Small intestine (tissue), 16 donors: ENCODE results near the gene MT2A. TPM values are rescaled to one million over a fixed set of nuclear protein-coding genes. Genes with fewer than 3 reads are reported as not detected.

Source experiments
- DNase-seq, 2 donors: peaks; one replicate each; pipeline versions ENCODE4 v3.0.0 to v3.0.0-alpha.2; 2013
- FAIRE-seq: peaks from 2 replicates; lab custom pipeline; 2012; peaks lifted over from hg19 to GRCh38; lab: Jason Lieb, UNC
- H3K27ac ChIP-seq, 3 donors: one replicate each; pipeline ENCODE4 v1.5.1; 2013; ENCODE audit warnings: low read length in 2 of 3, mild to moderate bottlenecking in 2 of 3, control low read depth in 1 of 3, inconsistent platforms in 1 of 3, low read depth in 1 of 3, moderate library complexity in 1 of 3
- H3K27me3 ChIP-seq, 3 donors: one replicate each; pipeline ENCODE4 v1.6.1; 2013; ENCODE audit warnings: low read length in 3 of 3, inconsistent platforms in 1 of 3; ENCODE audit not compliant: control insufficient read depth in 3 of 3, insufficient read depth in 3 of 3
- H3K36me3 ChIP-seq, 3 donors: one replicate each; pipeline ENCODE4 v1.6.1; 2013; ENCODE audit warnings: low read length in 3 of 3, inconsistent platforms in 1 of 3, low read depth in 1 of 3, mild to moderate bottlenecking in 1 of 3, moderate library complexity in 1 of 3; ENCODE audit not compliant: control insufficient read depth in 3 of 3, insufficient read depth in 2 of 3
- H3K4me1 ChIP-seq, 3 donors: one replicate each; pipeline ENCODE4 v1.6.1; 2013; ENCODE audit warnings: low read length in 2 of 3, inconsistent platforms in 1 of 3, low read depth in 1 of 3, mild to moderate bottlenecking in 1 of 3, moderate library complexity in 1 of 3; ENCODE audit not compliant: control insufficient read depth in 3 of 3, insufficient read depth in 2 of 3
- H3K4me3 ChIP-seq, 3 donors: one replicate each; pipeline ENCODE4 v1.5.1; 2013; ENCODE audit warnings: low read length in 3 of 3, control low read depth in 1 of 3, inconsistent platforms in 1 of 3, low read depth in 1 of 3, mild to moderate bottlenecking in 1 of 3, moderate library complexity in 1 of 3
- H3K9me3 ChIP-seq, 2 donors: one replicate each; pipeline ENCODE4 v1.6.1; 2013; ENCODE audit warnings: low read depth in 1 of 2, low read length in 1 of 2; ENCODE audit not compliant: control insufficient read depth in 2 of 2, insufficient read depth in 1 of 2
- WGBS, 3 donors: extraction: QIAGEN DNeasy Blood & Tissue Kit; methylation state at CpG; one replicate each; pipeline ENCODE4 v1.1.7; 2013; 5-methylcytosine and 5-hydroxymethylcytosine counted together
- long read RNA-seq, 10 donors: transcript quantifications; one replicate each; lab custom pipeline, GENCODE V29; 2026
- polyA plus RNA-seq, 4 donors: library from polyadenylated mRNA; stranded (reverse) in 3 of 4; unstranded in 1 of 4; fragments of 200-250 nt in 3 of 4; fragments of 120-200 nt in 1 of 4; gene quantifications; one replicate each; pipeline versions ENCODE4 v1.2.1 to v1.2.3, GENCODE V29; 2013
- donor health status: healthy with polysubstance abuse.
- donor health status: control.
- donor health status: control.
- donor health status: Bipolar disorder and iron deficiency.
- donor health status: healthy.

MT2A gene
- 100 to 1,000 TPM; 133 to 464 (median 194) TPM for polyA plus RNA-seq
- long read RNA-seq, donor 1 = 0 reads
- long read RNA-seq, donor 2, transcript MT2A-201 (3 exons, 786 nt) = major isoform, 17 of 20 reads
- long read RNA-seq, donor 2, partial matches to known transcripts = 0 of 20 reads
- long read RNA-seq, donor 2, other reads (novel, unspliced or antisense) = 0 of 20 reads
- long read RNA-seq, donor 3, transcript MT2A-201 (3 exons, 786 nt) = major isoform, 54 of 71 reads
- long read RNA-seq, donor 3, transcript MT2A-203 (1 exons, 903 nt) = minor isoform, 13 of 71 reads
- long read RNA-seq, donor 3, partial matches to known transcripts = 0 of 71 reads
- long read RNA-seq, donor 3, other reads (novel, unspliced or antisense) = 0 of 71 reads
- long read RNA-seq, donor 4, transcript MT2A-201 (3 exons, 786 nt) = major isoform, 43 of 53 reads
- long read RNA-seq, donor 4, transcript MT2A-203 (1 exons, 903 nt) = minor isoform, 7 of 53 reads
- long read RNA-seq, donor 4, partial matches to known transcripts = 0 of 53 reads
- long read RNA-seq, donor 4, other reads (novel, unspliced or antisense) = 0 of 53 reads
- long read RNA-seq, donor 5, transcript MT2A-201 (3 exons, 786 nt) = major isoform, 66 of 90 reads
- long read RNA-seq, donor 5, transcript MT2A-203 (1 exons, 903 nt) = minor isoform, 22 of 90 reads
- long read RNA-seq, donor 5, partial matches to known transcripts = 0 of 90 reads
- long read RNA-seq, donor 5, other reads (novel, unspliced or antisense) = 0 of 90 reads
- long read RNA-seq, donor 6, transcript MT2A-203 (1 exons, 903 nt) = minor isoform, 9 of 79 reads
- long read RNA-seq, donor 6, transcript MT2A-201 (3 exons, 786 nt) = major isoform, 68 of 79 reads
- long read RNA-seq, donor 6, partial matches to known transcripts = 0 of 79 reads
- long read RNA-seq, donor 6, other reads (novel, unspliced or antisense) = 0 of 79 reads
- long read RNA-seq, donor 7, transcript MT2A-203 (1 exons, 903 nt) = minor isoform, 11 of 63 reads
- long read RNA-seq, donor 7, transcript MT2A-201 (3 exons, 786 nt) = major isoform, 50 of 63 reads
- long read RNA-seq, donor 7, partial matches to known transcripts = 0 of 63 reads
- long read RNA-seq, donor 7, other reads (novel, unspliced or antisense) = 0 of 63 reads
- long read RNA-seq, donor 8, partial matches to known transcripts = 0 of 2 reads
- long read RNA-seq, donor 8, other reads (novel, unspliced or antisense) = 0 of 2 reads
- long read RNA-seq, donor 9, transcript MT2A-201 (3 exons, 786 nt) = major isoform, 26 of 33 reads
- long read RNA-seq, donor 9, transcript MT2A-203 (1 exons, 903 nt) = minor isoform, 6 of 33 reads
- long read RNA-seq, donor 9, partial matches to known transcripts = 0 of 33 reads
- long read RNA-seq, donor 9, other reads (novel, unspliced or antisense) = 0 of 33 reads
- long read RNA-seq, donor 10, transcript MT2A-203 (1 exons, 903 nt) = minor isoform, 40 of 351 reads
- long read RNA-seq, donor 10, transcript MT2A-201 (3 exons, 786 nt) = major isoform, 280 of 351 reads
- long read RNA-seq, donor 10, transcript MT2A-204 (2 exons, 688 nt) = minor isoform, 6 of 351 reads
- long read RNA-seq, donor 10, partial matches to known transcripts = 0 of 351 reads
- long read RNA-seq, donor 10, other reads (novel, unspliced or antisense) = 22 of 351 reads

DNA sequence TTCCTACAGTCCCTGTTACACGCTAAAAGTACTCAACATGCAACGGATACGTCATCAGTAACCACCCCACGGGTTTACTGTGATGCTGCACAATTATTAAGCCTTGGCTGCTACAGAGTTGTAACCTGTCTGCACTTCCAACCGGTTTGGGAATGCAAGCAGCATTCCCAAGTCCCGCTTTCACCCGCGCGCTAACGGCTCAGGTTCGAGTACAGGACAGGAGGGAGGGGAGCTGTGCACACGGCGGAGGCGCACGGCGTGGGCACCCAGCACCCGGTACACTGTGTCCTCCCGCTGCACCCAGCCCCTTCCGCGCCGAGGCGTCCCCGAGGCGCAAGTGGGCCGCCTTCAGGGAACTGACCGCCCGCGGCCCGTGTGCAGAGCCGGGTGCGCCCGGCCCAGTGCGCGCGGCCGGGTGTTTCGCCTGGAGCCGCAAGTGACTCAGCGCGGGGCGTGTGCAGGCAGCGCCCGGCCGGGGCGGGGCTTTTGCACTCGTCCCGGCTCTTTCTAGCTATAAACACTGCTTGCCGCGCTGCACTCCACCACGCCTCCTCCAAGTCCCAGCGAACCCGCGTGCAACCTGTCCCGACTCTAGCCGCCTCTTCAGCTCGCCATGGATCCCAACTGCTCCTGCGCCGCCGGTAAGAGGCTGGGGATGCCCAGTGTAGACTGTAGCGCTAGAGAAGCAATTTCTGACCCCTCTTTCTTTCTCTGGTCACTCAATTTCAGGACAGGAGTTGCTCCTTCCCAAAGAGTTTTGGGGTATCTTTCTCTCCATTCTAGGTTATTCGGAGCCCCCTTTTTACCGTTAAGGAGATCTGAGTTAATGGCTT is at the start of gene MT2A:
TSS of gene MT2A (plus strand) at position 542 of the 833 bp plus-strand sequence. CDS start at position 614, 72 bp downstream.
- DNase-seq (peak; percentile 97 to 98), FAIRE-seq (no peak)
- no peaks in the 10 kb centered on the region for H3K27me3 ChIP-seq
- peaks cover 2 to 26% (median 8%) of the 10 kb centered on the region in 3 donors for H3K4me1 ChIP-seq
- no peaks in the 10 kb centered on the region for H3K9me3 ChIP-seq
- H3K4me3 ChIP-seq = peak within 1 kb of the TSS; percentile 51 to 66 (median 53)
- peak within 1 kb of the TSS; percentile 64 to 90 (median 85) for H3K27ac ChIP-seq
- WGBS, 3 donors = 5 to 7% (median 7%) methylated on average over 44 to 62 of the region's 62 CpGs
- H3K36me3 ChIP-seq = no peaks in the 10 kb centered on the region

DNA sequence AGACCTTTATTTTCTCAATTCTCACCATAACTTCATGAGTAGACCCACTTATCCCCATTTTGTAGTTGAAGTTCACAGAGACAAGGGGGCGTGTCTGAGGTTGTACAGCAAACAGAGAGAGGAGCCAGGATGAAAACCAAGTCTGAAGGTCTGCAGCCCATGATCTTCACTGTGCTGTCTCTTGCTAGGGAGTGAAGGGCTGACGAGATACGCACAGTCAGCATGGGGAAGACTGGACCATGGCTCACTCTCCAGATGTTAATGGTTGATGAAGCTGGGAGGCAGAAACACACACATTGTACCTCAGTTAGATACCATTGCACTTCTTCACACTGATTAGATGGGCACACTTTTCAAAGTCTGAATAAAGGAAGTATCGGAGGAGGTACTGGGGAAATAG is 49.3 kb upstream of the MT2A start:
- 82 to 89% (median 87%) methylated on average over 4 of the region's 4 CpGs for WGBS, 3 donors
- FAIRE-seq (no peak), DNase-seq (no peak)
- H3K4me1 ChIP-seq = no peaks in the 10 kb centered on the region
- peaks cover 0 to 7% (median 0%) of the 10 kb centered on the region in 3 donors for H3K27me3 ChIP-seq
- no peak overlapping the region for H3K4me3 ChIP-seq
- H3K27ac ChIP-seq = no peak overlapping the region
- no peaks in the 10 kb centered on the region for H3K36me3 ChIP-seq
- no peaks in the 10 kb centered on the region for H3K9me3 ChIP-seq

DNA sequence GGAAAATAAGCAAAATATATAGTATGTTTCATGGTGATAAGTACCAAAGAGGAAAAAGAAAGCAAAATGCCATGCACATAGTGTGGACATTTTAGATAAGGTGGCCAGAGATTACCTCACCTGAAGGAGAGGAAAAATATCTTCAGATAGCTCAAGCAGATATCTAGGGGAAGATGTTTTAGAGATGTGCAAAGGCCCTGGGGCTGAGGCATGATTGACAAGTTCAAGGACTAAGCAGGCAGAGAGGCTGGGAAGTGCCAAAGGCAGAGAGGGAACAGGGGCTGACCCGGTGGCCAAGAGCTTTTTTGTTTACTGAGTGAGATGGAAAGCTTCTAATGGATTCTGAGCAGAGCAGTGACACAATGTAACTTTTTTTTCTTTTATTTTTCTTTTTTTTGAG is 47.9 kb upstream of the MT2A start:
- no peaks in the 10 kb centered on the region for H3K4me1 ChIP-seq
- H3K9me3 ChIP-seq = no peaks in the 10 kb centered on the region
- no peaks in the 10 kb centered on the region for H3K36me3 ChIP-seq
- no peak overlapping the region for H3K4me3 ChIP-seq
- peaks cover 0 to 7% (median 0%) of the 10 kb centered on the region in 3 donors for H3K27me3 ChIP-seq
- WGBS, 3 donors = 47 to 62% (median 57%) methylated on average over 1 of the region's 1 CpG
- FAIRE-seq (no peak), DNase-seq (no peak)
- H3K27ac ChIP-seq = no peak overlapping the region

DNA sequence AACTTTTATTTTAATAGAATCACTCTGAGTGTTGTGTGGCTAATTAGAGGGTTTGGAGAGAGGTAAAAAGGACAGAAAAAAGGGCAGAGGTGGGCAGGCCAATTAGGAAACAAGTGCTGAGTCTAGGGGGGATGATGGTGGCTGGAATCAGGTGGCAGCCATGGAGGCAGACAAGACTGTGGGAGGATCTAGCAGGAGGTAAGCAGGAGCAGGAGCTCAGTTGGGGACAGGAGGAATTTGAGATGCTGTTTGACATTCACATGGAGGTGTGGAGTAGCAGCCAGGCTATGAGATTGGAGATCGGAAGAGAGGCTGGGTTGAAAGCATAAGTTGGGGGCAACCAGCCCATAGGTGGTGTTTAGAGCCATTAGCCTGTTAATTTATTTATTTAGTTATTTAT is 47.3 kb upstream of the MT2A start:
- Histone ChIP-seq H3K27ac (no peak overlapping the region), H3K4me1 (no peaks in the 10 kb centered on the region), H3K36me3 (no peaks in the 10 kb centered on the region), H3K27me3 (peaks cover 0 to 5% (median 0%) of the 10 kb centered on the region in 3 donors), H3K9me3 (no peaks in the 10 kb centered on the region), H3K4me3 (no peak overlapping the region)
- FAIRE-seq (no peak), DNase-seq (no peak)
- WGBS, 3 donors = 78 to 91% (median 88%) methylated on average over 1 of the region's 1 CpG

DNA sequence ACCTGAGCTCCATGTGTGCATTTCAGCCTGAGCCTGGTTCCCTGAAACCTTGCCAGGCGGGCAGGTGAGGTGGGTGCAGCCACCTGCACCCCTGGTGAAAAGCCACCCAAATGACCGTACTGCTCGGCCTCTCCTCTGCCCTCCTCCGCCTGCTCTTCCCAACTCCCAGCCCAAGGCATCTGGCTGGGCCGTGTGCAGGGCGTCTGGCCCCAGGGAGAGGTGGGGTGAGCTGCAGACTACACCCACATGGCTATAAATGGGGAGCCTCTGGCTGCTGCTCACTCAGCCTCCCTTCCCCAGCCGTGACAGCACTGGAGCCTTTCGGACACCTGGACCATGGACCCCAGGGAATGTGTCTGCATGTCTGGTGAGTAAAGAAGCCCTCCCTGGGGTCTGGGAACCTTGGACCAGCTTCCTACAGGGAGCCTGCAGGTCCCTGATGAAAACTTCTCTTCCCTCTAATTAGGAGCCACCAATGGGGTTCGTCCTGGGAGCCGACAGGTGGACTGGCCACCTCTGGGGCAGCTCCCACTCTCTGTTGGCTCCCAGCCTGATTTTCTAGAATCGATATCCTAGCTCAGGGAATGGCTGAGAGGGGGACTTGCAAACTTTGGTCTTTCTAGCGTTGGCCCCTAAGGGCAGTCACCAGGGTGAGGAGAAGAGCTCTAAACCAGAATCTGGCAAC is 43.4 kb upstream of the MT2A start, which contains the start of gene MT4:
TSS of gene MT4 (plus strand) at position 281 of the 685 bp plus-strand sequence. CDS start at position 337, 56 bp downstream.
- H3K27me3 ChIP-seq = peaks cover 0 to 5% (median 0%) of the 10 kb centered on the region in 3 donors
- H3K9me3 ChIP-seq = no peaks in the 10 kb centered on the region
- no peak within 1 kb of the TSS for H3K4me3 ChIP-seq
- H3K4me1 ChIP-seq = no peaks in the 10 kb centered on the region
- H3K36me3 ChIP-seq = no peaks in the 10 kb centered on the region
- no peak for DNase-seq
- WGBS, 3 donors = 52 to 79% (median 64%) methylated on average over 12 of the region's 12 CpGs
- FAIRE-seq = no peak
- no peak within 1 kb of the TSS for H3K27ac ChIP-seq

DNA sequence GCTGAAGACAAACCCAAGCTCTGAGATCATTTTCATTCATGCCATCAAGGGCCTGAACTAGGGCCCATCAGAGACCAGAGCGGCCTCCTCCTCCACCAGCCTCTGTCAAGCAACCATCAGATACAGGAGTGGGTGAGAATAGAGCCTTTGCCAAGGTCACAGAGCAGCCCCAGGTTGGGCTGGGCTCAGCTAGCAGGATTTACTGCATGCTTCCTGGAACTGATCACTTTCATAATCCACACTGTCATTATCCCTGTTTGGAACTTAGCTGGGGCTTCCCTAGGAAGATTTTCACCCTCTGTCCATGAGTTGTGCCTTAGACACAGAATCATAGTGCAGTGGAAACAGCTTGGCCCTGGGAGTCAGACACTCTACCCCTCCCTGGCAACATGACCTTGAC is 38.4 kb upstream of the MT2A start:
- Histone ChIP-seq H3K9me3 (no peaks in the 10 kb centered on the region), H3K27ac (no peak overlapping the region), H3K4me1 (no peaks in the 10 kb centered on the region), H3K27me3 (peaks cover 0 to 5% (median 0%) of the 10 kb centered on the region in 3 donors), H3K36me3 (no peaks in the 10 kb centered on the region), H3K4me3 (no peak overlapping the region)
- FAIRE-seq (no peak), DNase-seq (no peak)
- WGBS, 3 donors = 88 to 97% (median 88%) methylated on average over 1 of the region's 1 CpG
